Ishikawa (cell line): Measurements from ENCODE around the gene RCC1.

Experiments used
- CEBPB ChIP-seq: IDR thresholded peaks from 2 replicates; pipeline ENCODE4 v1.6.1; 2012
- MAX ChIP-seq: IDR thresholded peaks from 2 replicates; pipeline ENCODE4 v1.6.1; 2012

- TF ChIP-seq MAX (no peak; the same call in 1 of the 2 replicates), CEBPB (no peak)
Measured at GRCh38 chr1:28510273-28510969, 4.6 kb downstream of the RCC1 start.
